ENCODE measurements around the gene NDUFV2. TPM values are rescaled to one million over a fixed set of nuclear protein-coding genes. Genes with fewer than 3 reads are reported as not detected.

The NDUFV2 gene
- total RNA-seq, 1 donor from 2014 or later, result 228 TPM

GRCh38 chr18:9136315-9137155 lies 34.0 kb downstream of the NDUFV2 start, which contains the start of gene ANKRD12:
TSS of gene ANKRD12 (plus strand) at chr18:9136781. CDS start at chr18:9182433, 45,652 bp downstream.
- peaks cover 13% of the 10 kb centered on the region for H3K4me1 ChIP-seq
- Mint-ChIP-seq H3K9me3 (no peaks in the 10 kb centered on the region), H3K36me3 (peaks cover 7% of the 10 kb centered on the region), H3K4me3 (peak within 1 kb of the TSS; percentile 96), H3K4me1 (peaks cover 40% of the 10 kb centered on the region), H3K27ac (peak within 1 kb of the TSS; percentile 94), H3K27me3 (ENCODE audit: insufficient read depth, low read depth) (peaks cover 5% of the 10 kb centered on the region)
- H3F3A ChIP-seq (ENCODE audit: low read depth), result peaks cover 52% of the 10 kb centered on the region
- peak within 1 kb of the TSS; percentile 90 for H3K4me2 ChIP-seq
- no peaks in the 10 kb centered on the region for H3K9me3 ChIP-seq (ENCODE audit: low read depth)
- H3K9ac ChIP-seq, result peak within 1 kb of the TSS; percentile 53
- peak within 1 kb of the TSS; percentile 97 for H2AFZ ChIP-seq (replicated peaks)
- no peak for TF ChIP-seq EZH2phosphoT487 (IDR thresholded peaks at IDR 0.05)
- TF ChIP-seq EZH2 (IDR thresholded peaks at IDR 0.05), result no peak
- no peak for TF ChIP-seq CTCF (IDR thresholded peaks at IDR 0.05)
- H3K79me2 ChIP-seq (ENCODE audit: low read depth), result peaks cover 52% of the 10 kb centered on the region
- H4K20me1 ChIP-seq (ENCODE audit: low read depth), result peaks cover 48% of the 10 kb centered on the region
- peaks cover 7% of the 10 kb centered on the region for H3K36me3 ChIP-seq
- H3K27ac ChIP-seq, result peak within 1 kb of the TSS; percentile 94
- peak; percentile 98 for DNase-seq (ENCODE audit: low spot score)
- H3K27me3 ChIP-seq, result no peaks in the 10 kb centered on the region
- peak within 1 kb of the TSS; percentile 96 for H3K4me3 ChIP-seq

DNA sequence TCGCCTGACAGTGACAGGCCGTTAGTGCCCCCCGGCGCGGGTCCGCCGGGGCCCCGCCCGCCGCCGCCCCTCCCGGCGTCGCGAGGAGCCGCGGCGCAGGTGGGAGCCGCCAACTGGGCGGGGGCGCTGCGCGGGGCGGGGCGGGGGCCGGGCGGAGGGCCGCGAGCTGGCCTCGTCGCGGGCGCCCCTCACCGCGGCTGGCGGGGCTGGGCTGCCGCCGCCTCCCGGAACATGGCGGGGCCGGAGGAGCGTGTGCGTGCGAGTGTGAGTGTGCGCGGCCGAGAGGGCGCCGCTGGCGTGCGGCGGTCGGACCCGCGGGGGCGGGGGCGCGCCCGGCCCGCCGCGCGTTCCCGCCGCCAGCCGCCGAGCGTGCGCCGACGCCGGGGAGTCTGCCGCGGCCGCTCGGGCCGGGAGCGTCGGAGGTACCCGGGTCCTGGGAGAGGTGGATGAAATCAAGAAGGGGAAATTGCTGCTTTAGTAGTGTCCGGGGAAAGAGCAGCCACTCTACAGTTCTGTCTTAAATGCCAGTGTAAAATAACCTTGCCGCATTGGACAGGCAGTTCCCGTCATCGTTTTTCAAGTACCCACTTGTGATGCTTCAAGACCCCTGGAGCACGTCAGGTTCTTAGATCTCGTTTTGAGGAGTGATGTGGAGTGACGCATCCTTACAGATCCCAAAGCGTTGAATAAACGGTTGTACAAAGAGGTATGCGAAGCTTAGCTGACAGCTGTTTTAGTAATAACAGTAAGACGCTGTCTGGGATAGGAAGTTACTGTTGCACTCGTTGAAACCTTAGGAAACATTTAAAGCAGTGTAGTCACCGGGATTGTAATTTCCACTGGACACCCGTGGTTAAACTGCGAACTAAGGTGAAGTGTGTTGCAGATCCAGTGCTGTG lies 34.9 kb downstream of the NDUFV2 start:
- peak overlapping the region; percentile 96 for H3K4me3 ChIP-seq
- Mint-ChIP-seq H3K4me1 (peaks cover 40% of the 10 kb centered on the region), H3K9me3 (no peaks in the 10 kb centered on the region), H3K27ac (peak overlapping the region; percentile 87), H3K4me3 (peak overlapping the region; percentile 93), H3K27me3 (ENCODE audit: insufficient read depth, low read depth) (peaks cover 3% of the 10 kb centered on the region), H3K36me3 (peaks cover 4% of the 10 kb centered on the region)
- H3K9me3 ChIP-seq (ENCODE audit: low read depth), result no peaks in the 10 kb centered on the region
- peak overlapping the region; percentile 90 for H3K4me2 ChIP-seq
- peak overlapping the region; percentile 94 for H3K27ac ChIP-seq
- no peaks in the 10 kb centered on the region for H3K36me3 ChIP-seq
- H3K9ac ChIP-seq, result peak overlapping the region; percentile 44
- H3F3A ChIP-seq (ENCODE audit: low read depth), result peaks cover 45% of the 10 kb centered on the region
- H2AFZ ChIP-seq (replicated peaks), result peak overlapping the region; percentile 97
- DNase-seq (ENCODE audit: low spot score), result peak; percentile 91
- H3K79me2 ChIP-seq (ENCODE audit: low read depth), result peaks cover 61% of the 10 kb centered on the region
- H4K20me1 ChIP-seq (ENCODE audit: low read depth), result peaks cover 56% of the 10 kb centered on the region
- peaks cover 13% of the 10 kb centered on the region for H3K4me1 ChIP-seq
- TF ChIP-seq CTCF (IDR thresholded peaks at IDR 0.05) (no peak), EZH2 (IDR thresholded peaks at IDR 0.05) (no peak), EZH2phosphoT487 (IDR thresholded peaks at IDR 0.05) (no peak)
- no peaks in the 10 kb centered on the region for H3K27me3 ChIP-seq

GRCh38 chr18:9139400-9140039 lies 37.0 kb downstream of the NDUFV2 start:
- DNase-seq (ENCODE audit: low spot score), result no peak
- no peak overlapping the region for H2AFZ ChIP-seq (replicated peaks)
- H4K20me1 ChIP-seq (ENCODE audit: low read depth), result peaks cover 67% of the 10 kb centered on the region
- TF ChIP-seq CTCF (IDR thresholded peaks at IDR 0.05), result no peak
- TF ChIP-seq EZH2phosphoT487 (IDR thresholded peaks at IDR 0.05), result no peak
- no peak for TF ChIP-seq EZH2 (IDR thresholded peaks at IDR 0.05)
- H3K27me3 Mint-ChIP-seq (ENCODE audit: insufficient read depth, low read depth), result peaks cover 3% of the 10 kb centered on the region
- no peak overlapping the region for H3K4me3 ChIP-seq
- H3K9ac ChIP-seq, result no peak overlapping the region
- peak overlapping the region; percentile 17 for H3K4me3 Mint-ChIP-seq
- H3K27ac ChIP-seq, result no peak overlapping the region
- H3K79me2 ChIP-seq (ENCODE audit: low read depth), result peaks cover 77% of the 10 kb centered on the region
- peaks cover 26% of the 10 kb centered on the region for H3F3A ChIP-seq (ENCODE audit: low read depth)
- H3K4me2 ChIP-seq, result no peak overlapping the region
- H3K36me3 Mint-ChIP-seq, result peaks cover 2% of the 10 kb centered on the region
- peaks cover 39% of the 10 kb centered on the region for H3K4me1 Mint-ChIP-seq
- H3K27ac Mint-ChIP-seq, result no peak overlapping the region
- H3K36me3 ChIP-seq, result no peaks in the 10 kb centered on the region
- no peaks in the 10 kb centered on the region for H3K27me3 ChIP-seq
- peaks cover 13% of the 10 kb centered on the region for H3K4me1 ChIP-seq
- no peaks in the 10 kb centered on the region for H3K9me3 Mint-ChIP-seq
- no peaks in the 10 kb centered on the region for H3K9me3 ChIP-seq (ENCODE audit: low read depth)

All from neural progenitor cell (in vitro differentiated cells).